ENCODE data around the gene NELL1. TPM values are rescaled to one million over a fixed set of nuclear protein-coding genes. Genes with fewer than 3 reads are reported as not detected.

Gene NELL1
- total RNA-seq, 1 donor from 2014 or later = not detected

DNA sequence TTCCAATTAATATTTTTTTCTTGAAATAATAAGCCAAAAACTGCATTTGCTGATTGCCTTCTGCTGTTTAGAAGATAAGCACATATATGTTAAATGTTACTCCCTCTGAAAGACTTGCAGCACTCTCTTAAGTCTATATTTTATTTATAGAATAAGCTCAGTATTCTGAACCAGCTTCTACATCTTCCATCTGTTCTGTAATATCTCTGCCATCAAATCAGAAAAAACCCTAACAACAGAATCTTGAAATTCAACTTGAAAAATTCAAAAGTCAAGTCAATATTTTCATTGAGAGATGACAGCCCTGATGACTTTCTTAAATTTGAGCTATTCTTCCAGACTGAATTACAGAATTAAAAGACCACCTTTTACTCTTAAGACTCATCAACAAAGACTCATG lies 247.9 kb downstream of the NELL1 start:
- Mint-ChIP-seq H3K4me3 (ENCODE audit: unreplicated experiment) (no peak overlapping the region), H3K9me3 (ENCODE audit: unreplicated experiment) (no peaks in the 10 kb centered on the region), H3K27me3 (ENCODE audit: unreplicated experiment) (no peaks in the 10 kb centered on the region), H3K4me1 (ENCODE audit: unreplicated experiment) (no peaks in the 10 kb centered on the region), H3K27ac (ENCODE audit: unreplicated experiment) (no peak overlapping the region), H3K36me3 (ENCODE audit: unreplicated experiment) (no peaks in the 10 kb centered on the region)
- DNase-seq (ENCODE audit: extremely low spot score, unreplicated experiment) = no peak
- TF ChIP-seq, protein P1, sequence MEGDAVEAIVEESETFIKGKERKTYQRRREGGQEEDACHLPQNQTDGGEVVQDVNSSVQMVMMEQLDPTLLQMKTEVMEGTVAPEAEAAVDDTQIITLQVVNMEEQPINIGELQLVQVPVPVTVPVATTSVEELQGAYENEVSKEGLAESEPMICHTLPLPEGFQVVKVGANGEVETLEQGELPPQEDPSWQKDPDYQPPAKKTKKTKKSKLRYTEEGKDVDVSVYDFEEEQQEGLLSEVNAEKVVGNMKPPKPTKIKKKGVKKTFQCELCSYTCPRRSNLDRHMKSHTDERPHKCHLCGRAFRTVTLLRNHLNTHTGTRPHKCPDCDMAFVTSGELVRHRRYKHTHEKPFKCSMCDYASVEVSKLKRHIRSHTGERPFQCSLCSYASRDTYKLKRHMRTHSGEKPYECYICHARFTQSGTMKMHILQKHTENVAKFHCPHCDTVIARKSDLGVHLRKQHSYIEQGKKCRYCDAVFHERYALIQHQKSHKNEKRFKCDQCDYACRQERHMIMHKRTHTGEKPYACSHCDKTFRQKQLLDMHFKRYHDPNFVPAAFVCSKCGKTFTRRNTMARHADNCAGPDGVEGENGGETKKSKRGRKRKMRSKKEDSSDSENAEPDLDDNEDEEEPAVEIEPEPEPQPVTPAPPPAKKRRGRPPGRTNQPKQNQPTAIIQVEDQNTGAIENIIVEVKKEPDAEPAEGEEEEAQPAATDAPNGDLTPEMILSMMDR (IDR thresholded peaks at IDR 0.05) = no peak

DNA sequence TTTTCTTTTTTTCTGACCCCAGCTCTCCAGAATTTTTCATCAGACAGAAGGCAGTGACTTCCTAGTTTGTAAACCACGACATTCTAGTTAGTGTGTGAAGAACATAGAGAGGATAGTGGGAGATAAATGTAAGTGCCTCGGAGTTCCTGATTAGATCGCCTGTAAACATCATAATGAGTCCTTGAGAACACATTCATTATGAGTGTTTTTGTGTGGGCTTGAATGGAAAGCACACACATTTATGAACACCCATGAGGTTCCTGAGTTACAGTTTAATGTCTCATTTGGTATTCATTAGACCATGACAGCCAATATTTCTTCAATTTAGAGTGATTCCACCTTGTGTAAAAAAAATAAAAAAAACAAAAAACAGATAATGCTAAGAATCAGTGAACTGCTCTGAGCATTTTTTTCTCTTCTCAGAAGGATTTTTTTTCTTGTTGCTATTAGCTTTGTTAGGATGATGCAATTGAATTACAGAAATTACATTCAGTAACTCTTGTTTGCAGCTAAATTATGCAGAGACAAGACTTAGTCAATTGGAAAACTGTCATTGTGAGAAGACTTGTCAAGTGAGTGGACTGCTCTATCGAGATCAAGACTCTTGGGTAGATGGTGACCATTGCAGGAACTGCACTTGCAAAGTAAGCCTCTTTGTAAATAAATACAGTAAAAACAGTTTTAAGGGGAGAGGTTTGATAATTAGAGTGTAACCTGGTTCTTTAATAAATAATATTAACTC lies 257.6 kb downstream of the NELL1 start:
- no peak for DNase-seq (ENCODE audit: extremely low spot score, unreplicated experiment)
- no peaks in the 10 kb centered on the region for H3K27me3 Mint-ChIP-seq (ENCODE audit: unreplicated experiment)
- no peak overlapping the region for H3K27ac Mint-ChIP-seq (ENCODE audit: unreplicated experiment)
- no peaks in the 10 kb centered on the region for H3K36me3 Mint-ChIP-seq (ENCODE audit: unreplicated experiment)
- TF ChIP-seq, protein P1 (IDR thresholded peaks at IDR 0.05) = no peak
- peaks cover 6% of the 10 kb centered on the region for H3K9me3 Mint-ChIP-seq (ENCODE audit: unreplicated experiment)
- H3K4me1 Mint-ChIP-seq (ENCODE audit: unreplicated experiment) = no peaks in the 10 kb centered on the region
- no peak overlapping the region for H3K4me3 Mint-ChIP-seq (ENCODE audit: unreplicated experiment)

DNA sequence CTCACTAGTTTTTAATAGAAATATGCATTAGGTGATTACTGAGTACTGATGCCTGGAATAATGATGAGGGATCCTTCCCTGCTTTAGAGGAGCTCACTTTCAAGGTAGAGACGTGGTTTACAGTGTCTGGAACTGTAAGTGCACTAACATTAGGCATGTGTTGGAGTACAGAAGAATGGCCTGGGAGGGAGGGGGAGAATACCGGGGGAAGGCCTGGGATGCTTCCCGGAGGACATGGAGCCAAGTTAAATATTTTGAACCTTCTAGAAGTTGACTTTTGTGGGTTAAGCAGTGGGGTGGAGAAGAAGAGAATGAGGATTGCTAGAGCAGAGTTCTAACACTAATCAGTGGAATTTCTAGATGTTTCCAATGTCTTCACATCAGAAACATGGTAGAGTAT lies 261.6 kb downstream of the NELL1 start:
- Mint-ChIP-seq H3K4me3 (ENCODE audit: unreplicated experiment) (no peak overlapping the region), H3K36me3 (ENCODE audit: unreplicated experiment) (no peaks in the 10 kb centered on the region), H3K9me3 (ENCODE audit: unreplicated experiment) (peaks cover under 1% of the 10 kb centered on the region), H3K27ac (ENCODE audit: unreplicated experiment) (no peak overlapping the region), H3K27me3 (ENCODE audit: unreplicated experiment) (no peaks in the 10 kb centered on the region), H3K4me1 (ENCODE audit: unreplicated experiment) (no peaks in the 10 kb centered on the region)
- no peak for DNase-seq (ENCODE audit: extremely low spot score, unreplicated experiment)
- TF ChIP-seq, protein P1 (IDR thresholded peaks at IDR 0.05) = no peak

DNA sequence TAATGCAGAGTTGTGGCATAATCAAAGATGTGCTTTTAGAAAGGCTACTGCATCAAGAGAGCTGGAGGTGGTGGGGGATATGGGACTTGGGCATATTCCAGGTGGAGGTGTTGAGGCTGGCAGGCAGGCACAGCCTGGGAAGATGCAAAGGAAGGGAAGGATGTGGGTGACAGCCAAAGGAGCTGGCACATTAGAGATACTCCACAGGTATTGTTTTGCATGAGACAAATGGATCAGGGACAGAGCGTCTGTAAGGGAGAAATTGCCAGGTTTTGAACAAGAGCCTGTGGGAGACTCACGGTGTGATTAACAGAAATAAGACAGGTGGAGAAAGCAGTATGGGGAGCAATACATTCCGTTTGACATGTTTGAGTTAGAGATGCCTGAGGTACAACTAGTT lies 263.7 kb downstream of the NELL1 start:
- Mint-ChIP-seq H3K36me3 (ENCODE audit: unreplicated experiment) (no peaks in the 10 kb centered on the region), H3K4me3 (ENCODE audit: unreplicated experiment) (no peak overlapping the region), H3K4me1 (ENCODE audit: unreplicated experiment) (no peaks in the 10 kb centered on the region), H3K9me3 (ENCODE audit: unreplicated experiment) (peaks cover 7% of the 10 kb centered on the region), H3K27ac (ENCODE audit: unreplicated experiment) (no peak overlapping the region), H3K27me3 (ENCODE audit: unreplicated experiment) (no peaks in the 10 kb centered on the region)
- no peak for DNase-seq (ENCODE audit: extremely low spot score, unreplicated experiment)
- TF ChIP-seq, protein P1 (IDR thresholded peaks at IDR 0.05) = no peak

DNA sequence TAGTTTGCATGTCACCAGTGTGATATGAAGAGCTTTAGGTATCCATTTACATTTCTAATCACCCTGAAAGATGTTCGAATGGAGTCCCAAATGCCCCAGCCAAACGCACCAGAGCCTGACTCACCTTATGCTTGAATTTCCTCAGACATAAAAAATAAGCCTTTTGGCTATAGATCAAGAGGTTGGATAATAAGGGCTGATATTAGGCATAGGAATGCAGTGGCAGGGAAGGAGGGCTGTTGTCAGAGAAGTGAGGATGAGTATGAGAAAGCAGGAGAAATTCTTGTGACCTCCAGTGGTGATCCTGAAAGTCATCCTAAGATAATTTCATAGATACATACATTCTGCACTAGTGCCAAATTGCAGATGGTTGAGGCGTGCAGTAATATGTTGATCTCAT lies 264.6 kb downstream of the NELL1 start:
- TF ChIP-seq, protein P1 (IDR thresholded peaks at IDR 0.05) = no peak
- H3K4me3 Mint-ChIP-seq (ENCODE audit: unreplicated experiment) = no peak overlapping the region
- no peaks in the 10 kb centered on the region for H3K27me3 Mint-ChIP-seq (ENCODE audit: unreplicated experiment)
- no peaks in the 10 kb centered on the region for H3K4me1 Mint-ChIP-seq (ENCODE audit: unreplicated experiment)
- no peak for DNase-seq (ENCODE audit: extremely low spot score, unreplicated experiment)
- H3K36me3 Mint-ChIP-seq (ENCODE audit: unreplicated experiment) = no peaks in the 10 kb centered on the region
- H3K27ac Mint-ChIP-seq (ENCODE audit: unreplicated experiment) = no peak overlapping the region
- peaks cover 7% of the 10 kb centered on the region for H3K9me3 Mint-ChIP-seq (ENCODE audit: unreplicated experiment)

All from osteocyte (in vitro differentiated cells).